GM19025 (cell line): ENCODE data around the gene ABHD16B.

Source experiments
- ATAC-seq: cut with Tn5 transposase; IDR thresholded peaks from one replicate; pipeline ENCODE4 v1.9.1; 2021; ENCODE audit warnings: mild to moderate bottlenecking, low read depth, moderate library complexity; ENCODE audit not compliant: unreplicated experiment

Gene ABHD16B

DNA sequence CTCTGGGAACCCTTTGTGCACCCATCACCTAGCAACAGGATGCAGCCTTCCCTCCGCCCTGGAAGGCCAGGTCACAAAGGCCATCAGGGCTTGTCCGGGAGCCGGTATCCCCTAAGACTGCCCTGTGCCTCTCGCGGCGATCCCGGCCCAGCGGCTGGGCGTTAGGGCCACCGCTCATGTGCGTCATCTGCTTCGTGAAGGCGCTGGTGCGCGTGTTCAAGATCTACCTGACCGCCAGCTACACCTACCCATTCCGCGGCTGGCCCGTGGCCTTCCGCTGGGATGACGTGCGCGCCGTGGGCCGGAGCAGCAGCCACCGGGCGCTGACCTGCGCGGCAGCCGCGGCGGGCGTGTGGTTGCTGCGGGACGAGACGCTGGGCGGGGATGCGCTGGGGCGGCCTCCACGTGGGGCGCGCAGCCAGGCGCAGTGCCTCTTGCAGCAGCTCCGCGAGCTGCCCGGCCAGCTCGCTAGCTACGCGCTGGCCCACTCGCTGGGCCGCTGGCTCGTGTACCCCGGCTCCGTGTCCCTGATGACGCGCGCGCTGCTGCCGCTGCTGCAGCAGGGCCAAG is at the start of gene ABHD16B:
ABHD16B (plus strand) TSS at position 134 of the 570 bp plus-strand sequence; CDS start at position 177, 43 bp downstream.
- no peak for ATAC-seq

DNA sequence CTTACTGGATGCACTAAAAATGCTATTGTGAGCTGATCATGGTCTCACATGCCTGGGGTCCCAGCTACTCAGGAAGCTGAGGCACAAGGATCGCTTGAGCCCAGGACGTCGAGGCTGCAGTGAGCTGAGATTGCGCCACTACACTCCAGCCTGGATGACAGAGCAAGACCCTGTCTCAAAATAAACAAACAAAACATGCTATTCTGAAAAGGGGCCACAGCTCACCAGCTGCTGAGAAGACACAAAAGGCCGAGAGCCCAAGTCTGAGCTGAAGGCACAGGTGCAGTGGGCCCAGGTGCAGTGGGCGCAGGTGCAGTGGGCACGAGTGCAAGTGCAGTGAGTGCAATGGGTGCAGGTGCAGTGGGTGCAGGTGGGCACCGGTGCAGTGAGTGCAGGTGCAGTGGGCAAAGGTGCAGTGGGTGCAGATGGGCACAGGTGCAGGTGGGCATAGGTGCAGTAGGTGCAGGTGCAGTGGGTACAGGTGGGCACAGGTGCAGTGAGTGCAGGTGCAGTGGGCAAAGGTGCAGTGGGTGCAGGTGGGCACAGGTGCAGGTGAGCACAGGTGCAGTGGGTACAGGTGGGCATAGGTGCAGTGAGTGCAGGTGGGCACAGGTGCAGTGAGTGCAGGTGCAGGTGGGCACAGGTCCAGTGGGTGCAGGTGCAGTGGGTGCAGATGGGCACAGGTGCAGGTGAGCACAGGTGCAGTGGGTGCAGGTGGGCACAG is 46.2 kb upstream of the ABHD16B start:
- ATAC-seq: no peak

- ATAC-seq: no peak
Measured at GRCh38 chr20:63815615-63816253, 45.6 kb upstream of the ABHD16B start.

GRCh38 chr20:63819224-63819921 is 41.9 kb upstream of the ABHD16B start:
- no peak for ATAC-seq

DNA sequence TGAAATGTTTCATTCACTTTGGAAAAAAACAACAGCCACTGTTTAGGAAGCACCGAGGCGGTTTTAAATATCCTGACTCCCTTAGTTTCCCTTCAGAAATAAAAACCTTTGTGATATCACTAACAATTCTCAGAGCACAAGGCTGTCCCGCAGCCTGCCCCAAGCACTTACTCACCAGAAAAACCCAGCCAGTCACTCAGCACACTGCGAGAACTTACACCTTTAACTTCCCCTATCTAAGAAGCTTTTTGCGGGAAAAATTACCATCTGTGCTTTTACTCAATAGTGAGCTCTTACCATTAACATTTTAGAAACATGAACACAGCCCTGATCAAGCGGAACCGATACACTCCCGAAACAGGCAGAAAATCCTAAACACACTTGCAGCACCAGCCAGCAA is 39.5 kb upstream of the ABHD16B start:
- no peak for ATAC-seq

GRCh38 chr20:63822276-63822696 is 39.0 kb upstream of the ABHD16B start:
- ATAC-seq: no peak

DNA sequence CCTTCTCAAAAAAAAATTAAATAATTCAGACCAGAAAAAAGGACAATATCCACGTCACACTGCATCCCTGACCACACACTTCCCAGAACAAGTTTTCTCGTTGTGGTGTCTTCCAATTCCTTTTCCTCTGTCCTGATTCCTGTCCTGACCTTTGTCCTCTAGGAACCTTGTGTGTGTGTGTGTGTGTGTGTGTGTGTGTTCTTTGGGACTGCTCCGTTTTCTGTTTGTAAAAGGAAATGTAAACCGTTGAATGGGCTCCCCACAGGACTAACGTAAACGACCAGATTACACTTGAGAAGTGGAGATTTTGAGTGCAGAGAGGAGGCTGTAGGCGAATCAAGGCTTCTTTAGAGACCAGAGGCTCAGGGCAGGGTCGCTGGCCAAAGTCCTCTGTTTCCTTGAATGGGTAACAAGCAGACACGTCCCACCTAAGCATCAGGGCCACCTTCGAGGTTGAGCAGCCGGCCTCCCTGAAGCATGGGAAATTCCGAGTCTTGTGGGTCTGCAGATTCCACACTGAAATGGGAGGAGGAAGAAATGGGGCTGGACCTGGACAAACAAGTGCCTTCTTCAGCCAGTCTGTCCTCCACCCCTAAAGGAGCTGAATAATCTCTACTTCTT is 37.5 kb upstream of the ABHD16B start:
- no peak for ATAC-seq

DNA sequence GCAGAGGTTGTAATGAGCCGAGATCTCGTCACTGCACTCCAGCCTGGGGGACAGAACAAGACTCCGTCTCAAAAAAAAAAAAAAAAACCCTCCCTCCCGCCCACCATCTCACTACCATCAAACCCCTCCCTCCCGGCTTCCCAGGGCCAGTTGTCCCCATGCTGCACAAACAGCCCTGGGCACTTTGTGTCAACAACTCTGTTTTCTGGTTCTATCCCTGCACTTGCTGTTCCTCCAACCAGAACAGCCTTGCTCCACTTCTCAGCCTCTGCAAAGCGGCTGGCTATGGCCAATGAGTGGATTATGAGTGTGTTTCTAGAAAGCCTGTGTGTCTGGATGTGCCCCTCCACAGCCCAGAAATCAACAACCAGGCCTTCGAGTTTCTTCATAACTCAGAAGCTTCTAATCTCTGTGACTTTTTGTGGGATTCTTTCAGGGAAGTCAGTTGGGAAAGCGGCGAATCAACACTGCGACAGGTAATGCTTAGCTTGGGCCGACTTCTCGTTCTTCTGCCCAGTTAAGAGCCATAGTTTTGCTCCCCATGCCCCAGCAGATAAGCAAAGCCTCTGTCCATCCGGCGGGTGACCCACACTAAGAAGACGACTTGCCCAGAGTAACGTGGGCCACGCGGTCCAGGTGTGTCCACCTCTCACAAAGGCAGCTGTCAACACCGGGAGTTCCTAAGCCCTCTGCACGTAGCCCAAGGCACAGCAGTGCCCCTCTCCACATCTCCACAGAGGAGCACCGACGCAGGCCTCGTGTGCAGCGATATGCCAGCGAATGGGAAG is 35.8 kb upstream of the ABHD16B start:
- no peak for ATAC-seq

- ATAC-seq: no peak
Measured at GRCh38 chr20:63826753-63827152, 34.5 kb upstream of the ABHD16B start.

GRCh38 chr20:63828124-63828523 is 33.2 kb upstream of the ABHD16B start:
- no peak for ATAC-seq

- no peak for ATAC-seq
Measured at GRCh38 chr20:63828545-63828944, 32.8 kb upstream of the ABHD16B start.

DNA sequence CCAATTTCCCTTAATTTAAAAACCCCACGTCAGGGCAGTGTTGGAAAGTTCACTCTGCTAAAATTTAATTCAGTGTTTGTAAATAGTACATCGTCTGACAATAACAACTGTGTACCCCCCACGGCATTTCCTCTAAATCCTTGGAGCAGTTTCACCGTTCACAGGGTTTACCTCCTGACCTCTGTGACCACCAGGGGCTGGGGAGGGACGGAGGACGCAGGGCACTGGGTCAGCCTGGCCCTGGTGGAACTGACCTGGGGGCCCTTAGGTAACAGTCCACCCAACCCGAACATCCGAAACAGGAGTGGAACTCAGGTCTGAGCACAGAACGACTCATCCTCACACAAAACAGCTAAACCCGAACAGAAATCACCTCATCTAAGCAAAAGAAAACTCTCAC is 32.3 kb upstream of the ABHD16B start:
- no peak for ATAC-seq

DNA sequence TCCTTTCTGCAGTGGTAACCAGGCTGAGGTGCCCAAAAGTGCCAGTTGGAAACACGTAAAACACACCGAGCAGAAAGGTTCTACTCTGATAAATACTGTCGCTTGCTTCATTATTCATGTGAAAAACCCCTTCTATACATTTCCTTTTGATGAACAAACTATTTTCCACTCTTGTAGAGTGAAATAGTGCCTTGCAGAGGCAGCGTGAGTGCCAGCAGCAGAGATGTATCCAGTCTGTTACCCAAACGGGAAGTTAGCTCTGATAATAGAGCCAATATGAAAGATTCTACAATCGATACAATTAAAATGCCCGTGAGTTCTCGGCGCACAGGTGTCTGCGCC is 31.7 kb upstream of the ABHD16B start:
- no peak for ATAC-seq

GRCh38 chr20:63829945-63830835 is 31.1 kb upstream of the ABHD16B start:
- ATAC-seq: no peak

DNA sequence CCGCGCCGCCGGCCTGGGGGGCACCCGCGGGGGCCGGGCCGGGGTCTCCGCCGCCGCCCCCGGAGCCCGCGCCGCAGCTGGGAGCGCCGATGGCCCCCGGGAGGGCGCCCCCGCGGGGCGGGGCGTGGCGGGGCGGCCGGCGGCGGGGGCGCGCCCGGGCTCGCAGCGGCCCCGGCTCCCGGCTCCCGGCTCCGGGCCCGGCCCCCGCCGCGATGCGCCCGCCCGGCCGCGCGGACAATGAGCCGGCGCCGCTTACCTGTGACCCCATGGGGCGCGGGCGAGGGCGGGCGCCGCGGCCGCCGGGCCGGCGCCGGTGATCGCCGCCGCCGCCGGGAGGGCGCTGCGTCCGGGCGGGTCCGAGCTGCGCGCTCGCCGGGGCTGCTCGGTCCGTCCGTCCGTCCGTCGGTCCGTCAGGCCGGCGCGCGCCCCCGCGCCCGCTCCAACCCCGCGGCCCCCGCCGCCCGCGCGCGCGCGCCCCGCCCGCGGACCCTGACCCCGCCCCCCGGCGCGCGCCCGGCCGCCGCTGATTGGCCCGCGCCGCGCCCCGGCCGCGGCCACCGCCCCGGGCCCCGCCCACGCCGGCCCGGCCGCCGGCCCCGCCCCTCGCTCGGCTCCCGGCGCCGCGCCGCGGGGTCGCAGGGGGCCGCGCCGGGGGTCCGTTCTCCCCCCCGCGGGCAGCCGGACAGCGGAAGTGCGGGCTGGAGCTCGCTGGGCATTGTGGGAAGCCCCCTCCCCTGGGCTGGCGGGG is 30.3 kb upstream of the ABHD16B start, which contains the start of gene ZBTB46:
ZBTB46 (minus strand) TSS at position 424 of the 748 bp plus-strand sequence. CDS start 40,507 bp downstream, outside the sequence.
- ATAC-seq: peak; percentile 55

- ATAC-seq: no peak
Measured at GRCh38 chr20:63831646-63831992, 29.7 kb upstream of the ABHD16B start.

- no peak for ATAC-seq
Measured at GRCh38 chr20:63831993-63832686, 29.2 kb upstream of the ABHD16B start.
